GM23338 (cell line): ENCODE data around the gene CDR2. TPM values are rescaled to one million over a fixed set of nuclear protein-coding genes. Genes with fewer than 3 reads are reported as not detected.

Experiments
- ATAC-seq: fragments of 200-7000 bp; cut with Tn5 transposase; 3 replicates; pipeline ENCODE4 v1.9.1; 2020
- DNase-seq: peaks from one replicate; pipeline ENCODE4 v3.0.0-alpha.2; 2015; ENCODE audit warnings: low spot score
- H2AFZ ChIP-seq: fragments of 200-600 bp; sonication (generic); 2 replicates; pipeline ENCODE4 v1.8.0; 2016; ENCODE audit warnings: antibody characterized with exemption, mild to moderate bottlenecking, moderate library complexity
- H3F3A ChIP-seq: fragments of 200-600 bp; sonication (generic); replicated peaks from 2 replicates; pipeline ENCODE4 v1.8.0; 2017; ENCODE audit warnings: antibody characterized with exemption, mixed run types, low read depth
- H3K27ac ChIP-seq: fragments of 200-600 bp; sonication (generic); 2 replicates; pipeline ENCODE4 v1.6.1; 2016; ENCODE audit warnings: low read depth
- H3K27me3 ChIP-seq: fragments of 200-600 bp; sonication (generic); 2 replicates; pipeline ENCODE4 v1.8.0; 2016; ENCODE audit warnings: mild to moderate bottlenecking, mixed run types, moderate library complexity; ENCODE audit not compliant: insufficient read depth
- H3K36me3 ChIP-seq: fragments of 200-600 bp; sonication (generic); 2 replicates; pipeline ENCODE4 v1.8.0; 2016; ENCODE audit warnings: mild to moderate bottlenecking; ENCODE audit not compliant: insufficient read depth
- H3K4me1 ChIP-seq: fragments of 200-600 bp; sonication (generic); 2 replicates; pipeline ENCODE4 v1.8.0; 2016; ENCODE audit warnings: mild to moderate bottlenecking, moderate library complexity; ENCODE audit not compliant: insufficient read depth
- H3K4me2 ChIP-seq: fragments of 200-600 bp; sonication (generic); 2 replicates; pipeline ENCODE4 v1.7.1; 2017; ENCODE audit warnings: mixed run types
- H3K4me3 ChIP-seq: fragments of 200-600 bp; sonication (generic); 2 replicates; pipeline ENCODE4 v1.6.1; 2016; ENCODE audit warnings: mixed run types
- H3K79me2 ChIP-seq: fragments of 200-600 bp; sonication (generic); replicated peaks from 2 replicates; pipeline ENCODE4 v1.8.0; 2017; ENCODE audit warnings: mild to moderate bottlenecking; ENCODE audit not compliant: insufficient read depth
- H3K9me2 ChIP-seq: fragments of 200-600 bp; sonication (generic); 2 replicates; pipeline ENCODE4 v1.8.0; 2017; ENCODE audit not compliant: insufficient read depth
- H4K20me1 ChIP-seq: fragments of 200-600 bp; sonication (generic); replicated peaks from 2 replicates; pipeline ENCODE4 v1.8.0; 2017; ENCODE audit warnings: mild to moderate bottlenecking; ENCODE audit not compliant: insufficient read depth
- H3K27ac Mint-ChIP-seq: 2 replicates; pipeline ENCODE4 v1.8.0; 2020; ENCODE audit warnings: inconsistent platforms, mild to moderate bottlenecking, moderate library complexity, mixed read lengths
- H3K27me3 Mint-ChIP-seq: 3 replicates; pipeline ENCODE4 v1.8.0; 2022; ENCODE audit warnings: low read depth, mild to moderate bottlenecking, moderate library complexity, mixed read lengths, inconsistent platforms; ENCODE audit not compliant: insufficient read depth, poor library complexity
- H3K36me3 Mint-ChIP-seq: 3 replicates; pipeline ENCODE4 v1.8.0; 2021; ENCODE audit warnings: low read depth, mild to moderate bottlenecking, inconsistent platforms, moderate library complexity, mixed read lengths
- H3K4me1 Mint-ChIP-seq: 3 replicates; pipeline ENCODE4 v1.8.0; 2020; ENCODE audit warnings: mild to moderate bottlenecking, inconsistent platforms, mixed read lengths
- H3K4me3 Mint-ChIP-seq: 3 replicates; pipeline ENCODE4 v1.8.0; 2021; ENCODE audit warnings: moderate library complexity, mild to moderate bottlenecking, inconsistent platforms, mixed read lengths
- H3K9me3 Mint-ChIP-seq: 3 replicates; pipeline ENCODE4 v1.8.0; 2020; ENCODE audit warnings: moderate library complexity, mild to moderate bottlenecking, inconsistent platforms, mixed read lengths
- CREB1 ChIP-seq: fragments of 250-450 bp; sonication (Bioruptor Pico); IDR thresholded peaks from 2 replicates; pipeline ENCODE4 v1.5.0; 2020; ENCODE audit warnings: low read depth, mild to moderate bottlenecking, moderate library complexity
- CTCF ChIP-seq, 2 experiments: fragments of 200-600 bp in 1 of 2; sonication (generic) in 1 of 2; conservative IDR thresholded peaks; 2 replicates each; pipeline versions ENCODE4 v1.5.1 to v1.6.1; 2016 to 2017; ENCODE audit warnings: antibody characterized with exemption in 2 of 2, low read depth in 2 of 2, mild to moderate bottlenecking in 2 of 2, moderate library complexity in 1 of 2
- EZH2 ChIP-seq: fragments of 200-600 bp; sonication (generic); IDR thresholded peaks from one replicate; pipeline ENCODE4 v1.8.0; 2017; ENCODE audit warnings: antibody characterized with exemption, mild to moderate bottlenecking, low read depth; ENCODE audit not compliant: unreplicated experiment
- EZH2phosphoT487 ChIP-seq: fragments of 200-600 bp; sonication (generic); IDR thresholded peaks from one replicate; pipeline ENCODE4 v1.8.1; 2018; ENCODE audit warnings: antibody characterized with exemption; ENCODE audit not compliant: unreplicated experiment
- JUNB ChIP-seq: IDR thresholded peaks from one replicate; pipeline ENCODE4 v1.6.1; 2016; ENCODE audit warnings: antibody characterized with exemption; ENCODE audit not compliant: unreplicated experiment
- NANOG ChIP-seq: IDR thresholded peaks from 2 replicates; pipeline ENCODE4 v1.6.1; 2016; ENCODE audit warnings: antibody characterized with exemption, borderline replicate concordance
- POLR2AphosphoS5 ChIP-seq: IDR thresholded peaks from 2 replicates; pipeline ENCODE4 v1.6.1; 2016; ENCODE audit warnings: antibody characterized with exemption, low read depth
- REST ChIP-seq: IDR thresholded peaks from one replicate; pipeline ENCODE4 v1.6.1; 2018; ENCODE audit warnings: antibody characterized with exemption; ENCODE audit not compliant: unreplicated experiment
- STAT1 ChIP-seq: IDR thresholded peaks from one replicate; pipeline ENCODE4 v1.6.1; 2016; ENCODE audit warnings: antibody characterized with exemption; ENCODE audit not compliant: unreplicated experiment
- ZNF114 ChIP-seq: fragments of 250-450 bp; sonication (Bioruptor Pico); IDR thresholded peaks from 2 replicates; pipeline ENCODE4 v1.5.0; 2020; ENCODE audit warnings: mild to moderate bottlenecking, moderate library complexity
- ZNF331 ChIP-seq: fragments of 250-450 bp; sonication (Bioruptor Pico); IDR thresholded peaks from 2 replicates; pipeline ENCODE4 v1.5.0; 2020; ENCODE audit warnings: low read depth, mild to moderate bottlenecking, moderate library complexity
- polyA plus RNA-seq: library from polyadenylated mRNA; unstranded; fragments of >200 nt; fragmentation: Nextera tagmentation; extraction: Ambion mirVana; gene quantifications from 2 replicates; pipeline ENCODE4 v1.2.1, GENCODE V29; 2016
- total RNA-seq: library from RNA; depleted of rRNA; stranded (reverse); fragments of >200 nt; shearing (Covaris generic); gene quantifications from 2 replicates; pipeline ENCODE4 v1.2.3, GENCODE V29; 2014
- TF ChIP-seq, protein P1 (sequence below): IDR thresholded peaks from 2 replicates; pipeline ENCODE4 v1.6.1; 2016; ENCODE audit warnings: antibody characterized with exemption

The CDR2 gene
- total and polyA plus RNA-seq, 2 experiments from 2014 or later = 17.7 to 39.3 TPM

DNA sequence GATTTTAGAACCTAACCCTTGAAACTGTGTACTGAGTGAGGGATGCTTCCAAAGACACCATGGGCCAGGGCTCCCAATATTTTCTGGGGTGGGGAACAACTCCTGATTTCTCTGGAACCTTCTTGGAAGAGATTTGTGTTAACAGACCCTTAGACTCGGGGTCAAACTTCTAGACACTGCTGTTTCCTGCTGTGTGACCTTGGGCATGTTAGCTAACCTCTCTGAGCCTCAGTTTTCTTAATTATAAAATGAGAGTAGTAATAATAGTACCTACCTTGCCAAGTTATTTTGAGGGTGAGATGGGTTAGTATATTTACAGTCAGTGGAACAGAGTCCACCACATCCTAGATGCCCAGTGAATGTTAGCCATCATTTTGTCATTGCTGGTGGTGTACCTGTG, 58.4 kb downstream of the CDR2 start (continued):
- no peak for TF ChIP-seq REST
- TF ChIP-seq, protein P1, sequence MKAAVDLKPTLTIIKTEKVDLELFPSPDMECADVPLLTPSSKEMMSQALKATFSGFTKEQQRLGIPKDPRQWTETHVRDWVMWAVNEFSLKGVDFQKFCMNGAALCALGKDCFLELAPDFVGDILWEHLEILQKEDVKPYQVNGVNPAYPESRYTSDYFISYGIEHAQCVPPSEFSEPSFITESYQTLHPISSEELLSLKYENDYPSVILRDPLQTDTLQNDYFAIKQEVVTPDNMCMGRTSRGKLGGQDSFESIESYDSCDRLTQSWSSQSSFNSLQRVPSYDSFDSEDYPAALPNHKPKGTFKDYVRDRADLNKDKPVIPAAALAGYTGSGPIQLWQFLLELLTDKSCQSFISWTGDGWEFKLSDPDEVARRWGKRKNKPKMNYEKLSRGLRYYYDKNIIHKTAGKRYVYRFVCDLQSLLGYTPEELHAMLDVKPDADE = no peak
- TF ChIP-seq POLR2AphosphoS5 = no peak
- no peak for TF ChIP-seq CREB1 (CRISPR knock-in tag)
- TF ChIP-seq CTCF (conservative IDR thresholded peaks at IDR 0.05; ENCODE audit: low read depth in 2 of 2) = no peak
- TF ChIP-seq NANOG = no peak
- no peak for TF ChIP-seq STAT1
- no peak for TF ChIP-seq EZH2phosphoT487

DNA sequence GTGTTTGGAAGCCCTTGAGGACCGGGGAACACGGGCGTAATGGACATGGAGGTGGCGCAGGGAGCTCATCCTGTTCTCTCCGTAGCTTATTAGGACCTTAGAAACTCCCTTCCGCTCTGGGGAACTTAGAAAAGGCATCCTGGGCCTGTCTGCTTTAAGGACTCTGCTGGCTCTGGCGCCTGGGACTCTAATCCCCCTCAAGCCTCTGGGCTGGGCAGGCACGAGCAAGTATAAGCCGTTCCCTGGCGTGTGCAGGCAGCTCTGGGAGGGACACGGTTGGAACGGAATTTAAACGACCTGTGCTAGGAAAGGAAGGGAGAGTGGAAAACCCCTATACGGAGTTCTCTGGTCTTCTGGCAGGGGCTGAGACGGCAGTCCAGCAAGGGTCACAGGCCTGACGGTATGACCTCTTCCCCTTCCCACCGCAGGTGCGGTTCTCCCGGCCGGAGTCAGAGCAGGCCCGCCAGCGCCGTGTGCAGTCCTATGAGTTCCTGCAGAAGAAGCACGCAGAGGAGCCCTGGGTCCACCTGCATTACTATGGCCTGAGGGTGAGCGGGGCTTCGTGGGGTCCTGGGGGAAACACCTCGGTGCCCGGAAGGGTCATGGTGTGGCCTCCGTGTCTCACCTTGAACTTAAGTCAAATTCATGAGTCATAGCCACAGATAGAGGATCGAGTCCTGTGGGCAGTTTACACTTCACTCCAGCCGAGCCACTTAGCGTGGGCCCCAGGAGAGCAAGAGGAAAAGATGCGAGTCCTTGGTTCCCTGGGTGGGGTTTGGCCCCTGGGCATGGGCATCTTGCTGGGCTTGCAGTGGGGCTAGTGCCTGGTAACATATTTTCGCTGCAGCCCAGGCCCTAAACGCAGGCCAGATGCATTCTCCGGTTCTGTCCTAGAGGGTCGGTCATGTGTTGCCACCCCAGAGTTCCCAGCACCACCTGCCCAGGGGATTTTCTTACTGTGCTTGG, 59.5 kb downstream of the CDR2 start:
- DNase-seq (no peak), ATAC-seq (no peak)
- peaks cover 18% of the 10 kb centered on the region; the same call in 1 of the 2 replicates for H3F3A ChIP-seq
- H3K4me3 ChIP-seq = no peak overlapping the region
- H2AFZ ChIP-seq = no peak overlapping the region
- H3K4me3 Mint-ChIP-seq = no peak overlapping the region
- no peaks in the 10 kb centered on the region for H3K79me2 ChIP-seq
- H3K27ac ChIP-seq = 0 out of 2 replicates have a peak overlapping the region, but pooled peaks have one; percentile 55
- no peaks in the 10 kb centered on the region for H3K4me1 ChIP-seq
- no peak overlapping the region for H3K4me2 ChIP-seq
- no peaks in the 10 kb centered on the region for H3K9me2 ChIP-seq
- peaks cover 78% of the 10 kb centered on the region for H3K36me3 Mint-ChIP-seq
- H3K4me1 Mint-ChIP-seq = no peaks in the 10 kb centered on the region
- H4K20me1 ChIP-seq = peaks cover 12% of the 10 kb centered on the region
- no peaks in the 10 kb centered on the region for H3K27me3 ChIP-seq
- H3K27me3 Mint-ChIP-seq = peaks cover 2% of the 10 kb centered on the region
- no peak overlapping the region for H3K27ac Mint-ChIP-seq
- H3K9me3 Mint-ChIP-seq = no peaks in the 10 kb centered on the region
- H3K36me3 ChIP-seq = peaks cover 22% of the 10 kb centered on the region
- no peak for TF ChIP-seq ZNF331 (CRISPR knock-in tag)
- no peak for TF ChIP-seq EZH2
- TF ChIP-seq ZNF114 = no peak
- no peak for TF ChIP-seq EZH2phosphoT487
- TF ChIP-seq REST = no peak
- TF ChIP-seq CTCF (conservative IDR thresholded peaks at IDR 0.05; ENCODE audit: low read depth in 2 of 2) = no peak
- TF ChIP-seq JUNB = no peak
- TF ChIP-seq, protein P1 = no peak
